SK-N-SH (cell line): ENCODE data around the gene TARBP1.

Experiments
- CTCF ChIP-seq: fragments of 200-600 bp; sonication (generic); IDR thresholded peaks from 2 replicates; pipeline ENCODE4 v1.6.1; 2017; ENCODE audit warnings: antibody characterized with exemption, mild to moderate bottlenecking, moderate library complexity
- EZH2phosphoT487 ChIP-seq: fragments of 200-600 bp; sonication (generic); IDR thresholded peaks from 2 replicates; pipeline ENCODE4 v1.6.1; 2017; ENCODE audit warnings: low read depth, mixed run types, mild to moderate bottlenecking, antibody characterized with exemption, moderate library complexity, borderline replicate concordance
- FOXJ3 ChIP-seq: sonication (generic); formaldehyde crosslinking; IDR thresholded peaks from 2 replicates; pipeline ENCODE4 v1.5.1; 2020; ENCODE audit warnings: mild to moderate bottlenecking, missing genetic modification reagents
- FOXM1 ChIP-seq: IDR thresholded peaks from 2 replicates; pipeline ENCODE4 v1.4.0; 2012; ENCODE audit warnings: low read depth, mild to moderate bottlenecking
- GABPA ChIP-seq: IDR thresholded peaks from 2 replicates; pipeline ENCODE4 v1.4.0; 2012; ENCODE audit warnings: low read depth, mild to moderate bottlenecking
- MAX ChIP-seq: IDR thresholded peaks from 2 replicates; pipeline ENCODE4 v1.4.0; 2012; ENCODE audit warnings: low read depth
- NFIC ChIP-seq: IDR thresholded peaks from 2 replicates; pipeline ENCODE4 v1.4.0; 2012; ENCODE audit warnings: borderline replicate concordance
- POLR2AphosphoS5 ChIP-seq: IDR thresholded peaks from 2 replicates; pipeline ENCODE4 v1.6.1; 2012; ENCODE audit warnings: low read depth, low read length
- RAD21 ChIP-seq: IDR thresholded peaks from 2 replicates; pipeline ENCODE4 v1.6.1; 2012; ENCODE audit warnings: mild to moderate bottlenecking, low read length
- TAF1 ChIP-seq: IDR thresholded peaks from 2 replicates; pipeline ENCODE4 v1.6.1; 2012; ENCODE audit warnings: low read depth, mild to moderate bottlenecking, low read length, moderate library complexity, borderline replicate concordance
- USF1 ChIP-seq: IDR thresholded peaks from 2 replicates; pipeline ENCODE4 v1.4.0; 2012; ENCODE audit warnings: low read depth, borderline replicate concordance
- USF2 ChIP-seq: fragments of 150-350 bp; IDR thresholded peaks from 2 replicates; pipeline ENCODE4 v1.6.1; 2017; ENCODE audit warnings: antibody characterized with exemption, low read length, low read depth, borderline replicate concordance
- YY1 ChIP-seq: IDR thresholded peaks from 2 replicates; pipeline ENCODE4 v1.4.0; 2012; ENCODE audit warnings: low read depth, mild to moderate bottlenecking

GRCh38 chr1:234345237-234345636, 133.7 kb downstream of the TARBP1 start:
- TF ChIP-seq USF1: no peak
- no peak for TF ChIP-seq YY1
- TF ChIP-seq RAD21: no peak
- TF ChIP-seq POLR2AphosphoS5: no peak
- no peak for TF ChIP-seq GABPA
- no peak for TF ChIP-seq FOXM1
- TF ChIP-seq CTCF: no peak
- no peak for TF ChIP-seq EZH2phosphoT487
- TF ChIP-seq NFIC: no peak
- TF ChIP-seq USF2: no peak
- TF ChIP-seq MAX: no peak
- TF ChIP-seq FOXJ3: no peak
- TF ChIP-seq TAF1: no peak
